Measurements from ENCODE around the gene NSMF.
A peak's percentile ranks its signal among the peaks of the same experiment; 100 is the strongest.

Gene NSMF

DNA sequence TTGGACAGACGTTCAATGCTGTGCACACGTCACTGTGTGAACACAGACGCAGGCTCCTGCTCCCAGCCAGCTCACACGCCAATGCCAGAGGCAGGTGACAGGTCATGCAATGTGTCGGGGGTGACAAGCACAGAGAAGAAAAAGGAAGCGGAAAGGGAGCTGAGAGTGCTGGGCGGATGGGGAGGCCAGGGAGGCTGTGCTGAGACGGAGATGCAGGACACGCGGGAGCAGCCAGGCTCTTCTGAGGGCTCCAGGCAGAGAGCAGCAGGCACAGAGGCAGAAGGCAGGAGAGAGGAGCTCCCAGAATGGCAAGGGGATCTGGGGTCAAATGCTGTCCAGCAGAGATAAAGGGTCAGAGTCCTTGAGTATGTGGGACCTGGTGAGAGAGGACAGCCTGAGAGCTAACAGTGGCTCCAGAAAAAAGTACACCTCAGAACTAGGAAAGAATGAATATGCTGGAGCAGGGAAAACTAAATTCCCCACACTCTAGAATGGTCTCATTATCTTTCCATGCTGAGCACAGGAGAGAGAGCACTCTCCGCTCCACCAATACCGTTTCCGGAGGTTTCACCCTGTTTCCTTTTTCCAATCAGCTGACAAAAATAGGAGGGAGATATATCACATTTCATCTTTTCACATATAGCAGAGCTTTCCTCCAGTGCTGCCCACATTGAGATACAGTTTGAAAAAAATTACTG lies 32.8 kb upstream of the NSMF start:
- no peak for DNase-seq

DNA sequence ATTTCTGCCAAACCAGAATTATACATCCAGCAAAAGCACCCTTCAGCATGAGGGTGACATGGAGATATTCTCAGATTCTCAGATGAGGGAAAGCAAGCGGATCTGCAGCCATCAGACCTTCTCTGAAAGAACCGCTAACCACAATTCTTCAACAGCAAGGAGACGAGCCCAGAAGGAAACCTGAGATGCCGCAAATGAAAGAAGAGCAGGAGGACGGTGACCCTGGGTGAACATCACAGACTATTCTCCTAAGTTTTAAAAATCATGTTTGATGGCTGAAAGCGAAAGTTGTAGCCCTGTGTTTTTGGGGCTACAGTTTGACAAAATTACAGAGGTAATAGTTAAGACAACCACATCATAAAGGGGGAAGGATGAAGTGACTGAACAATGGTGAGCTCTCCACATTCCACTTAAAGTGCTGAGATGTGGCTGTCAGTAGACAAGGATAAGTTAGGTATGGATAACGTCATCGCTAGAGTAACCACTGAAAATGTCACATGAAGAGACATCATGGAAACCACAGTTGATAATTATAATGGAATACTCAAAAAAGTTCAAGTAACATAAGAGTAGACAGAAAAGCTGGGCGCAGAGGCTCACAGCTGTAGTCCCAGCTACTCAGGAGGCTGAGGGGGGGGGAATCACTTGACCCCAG lies 31.5 kb upstream of the NSMF start:
- no peak for DNase-seq

DNA sequence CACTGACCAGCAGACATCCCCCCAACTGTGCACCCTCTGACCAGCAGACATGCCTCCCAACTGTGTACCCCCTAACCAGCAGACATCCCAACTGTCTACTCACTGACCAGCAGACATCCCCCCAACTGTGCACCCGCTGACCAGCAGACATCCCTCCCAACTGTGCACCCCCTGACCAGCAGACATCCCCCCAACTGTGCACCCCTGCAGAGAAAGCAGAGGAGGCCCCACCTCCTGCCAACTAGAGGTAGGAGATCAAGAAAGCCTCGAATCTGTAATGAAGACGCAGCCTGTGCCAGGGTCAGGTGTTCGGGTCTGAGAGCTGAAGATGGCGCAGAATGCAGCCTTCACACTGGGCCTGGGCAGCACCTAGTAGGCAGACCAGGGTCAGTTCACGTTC lies 29.8 kb upstream of the NSMF start:
- DNase-seq, result no peak

DNA sequence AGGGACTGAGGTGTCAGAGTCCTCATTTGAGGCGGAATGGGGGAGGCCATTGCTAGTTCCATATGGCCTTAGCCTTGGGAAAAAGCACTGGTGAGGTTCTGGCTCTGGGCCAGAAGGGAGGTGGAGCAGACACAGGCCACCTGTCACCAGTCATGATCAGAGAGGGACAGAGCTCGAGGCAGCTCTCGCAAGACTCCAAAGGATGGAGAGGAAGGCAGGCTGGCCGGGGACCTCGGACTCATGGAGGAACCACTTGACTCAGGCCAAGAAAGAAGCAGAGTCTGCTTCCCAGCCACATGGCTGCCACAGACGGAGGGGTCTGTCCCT lies 29.2 kb upstream of the NSMF start:
- DNase-seq, result no peak

DNA sequence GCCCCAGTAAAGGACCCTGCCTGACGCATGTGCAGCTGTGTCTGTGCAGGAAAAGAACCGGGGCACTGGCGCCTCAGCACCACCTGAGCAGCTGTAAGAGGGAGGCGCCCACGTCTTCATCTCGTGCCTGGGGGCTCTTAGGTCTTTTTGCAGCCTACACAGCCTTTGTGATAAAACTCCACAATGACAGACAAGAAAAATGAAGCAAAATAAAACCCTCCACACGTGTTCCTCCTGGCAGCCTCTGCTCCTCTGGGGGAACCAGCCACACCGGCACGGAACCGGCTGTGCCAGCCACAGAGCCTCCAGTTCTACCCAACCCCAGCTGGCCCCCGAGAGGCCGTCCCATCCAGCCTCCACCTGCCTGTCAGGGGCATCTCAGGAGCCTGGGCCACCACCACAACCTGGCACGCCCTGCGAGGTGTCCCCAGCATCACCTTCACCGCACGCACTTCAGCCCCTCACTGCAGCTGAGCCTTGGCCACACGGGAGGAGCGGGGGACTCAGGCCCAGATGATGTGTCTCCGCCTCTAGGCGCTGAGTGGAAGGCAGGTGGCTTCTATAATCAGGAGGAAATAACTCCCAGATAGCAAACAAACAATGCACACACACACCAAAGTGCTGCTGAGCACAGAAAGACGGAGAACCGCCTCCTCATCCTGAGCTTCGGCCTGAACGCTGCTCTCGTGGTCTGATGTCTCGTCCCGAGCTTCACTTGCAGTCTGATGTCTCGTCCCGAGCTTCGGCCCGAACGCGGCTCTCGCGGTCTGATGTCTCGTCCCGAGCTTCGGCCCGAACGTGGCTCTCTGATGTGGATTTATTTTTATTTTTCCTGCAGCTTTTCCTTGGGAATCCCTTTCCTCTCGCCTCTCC lies 28.6 kb upstream of the NSMF start:
- DNase-seq, result no peak

DNA sequence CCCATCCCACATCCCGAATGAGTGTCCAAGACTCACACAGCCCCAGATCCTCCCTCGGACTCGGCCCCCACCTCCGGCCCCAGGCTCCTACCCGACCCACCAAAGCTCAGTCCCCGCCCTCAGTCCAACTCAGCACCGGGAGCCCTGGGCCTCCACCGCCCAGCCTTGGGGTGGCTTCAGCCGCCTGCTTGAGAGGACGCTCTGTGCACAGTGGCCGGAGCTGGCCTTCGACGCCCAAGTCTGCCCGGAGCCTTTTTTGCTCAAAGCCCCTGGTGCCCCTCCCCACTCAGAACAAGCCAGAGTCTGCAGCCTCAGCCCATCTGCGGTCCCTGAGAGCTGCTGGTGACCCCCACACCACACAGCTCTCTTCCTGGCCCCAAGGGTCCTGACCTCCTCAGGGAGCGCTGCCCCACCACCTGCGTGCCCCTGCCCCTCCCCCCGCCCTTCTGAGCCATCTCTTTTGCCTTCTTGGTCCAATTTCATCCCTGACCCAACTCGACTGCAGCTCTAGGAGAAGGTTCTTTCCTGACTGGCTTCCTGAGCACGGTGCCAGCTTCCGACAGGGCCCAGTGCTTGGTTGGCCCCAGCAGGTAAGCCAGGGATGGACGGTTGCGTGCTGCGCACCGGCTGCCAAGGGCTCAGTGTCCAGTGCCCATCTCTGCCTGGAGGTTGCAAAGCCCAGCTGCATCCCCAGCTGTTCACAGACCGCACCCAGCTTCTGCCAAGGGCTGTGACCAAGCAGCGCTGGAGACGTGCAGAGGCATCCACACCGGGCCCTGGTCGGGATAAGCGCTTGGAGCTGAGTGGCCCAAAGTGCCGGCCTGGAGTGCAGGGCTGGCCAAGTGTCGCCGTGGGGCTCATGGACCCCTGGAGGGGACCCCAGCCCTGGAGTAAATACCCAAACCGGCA lies 27.7 kb upstream of the NSMF start:
- DNase-seq, result no peak

DNA sequence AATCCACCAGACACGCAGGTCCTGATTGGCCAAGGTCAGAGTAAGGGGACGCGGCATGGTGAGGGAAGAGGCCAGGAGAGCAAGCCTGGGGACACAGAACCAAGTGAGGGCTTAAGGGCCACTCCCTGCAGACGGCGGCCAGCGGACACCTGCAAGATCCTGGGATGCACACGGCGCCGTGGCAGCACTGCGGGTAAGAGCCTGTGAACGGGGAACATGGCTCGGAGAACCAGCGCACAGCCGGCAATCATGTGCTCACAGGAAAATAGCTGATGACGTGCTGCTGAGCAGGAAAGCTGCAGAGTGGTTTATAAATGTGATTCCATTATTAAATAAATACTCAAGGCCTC lies 27.0 kb upstream of the NSMF start:
- DNase-seq, result no peak

DNA sequence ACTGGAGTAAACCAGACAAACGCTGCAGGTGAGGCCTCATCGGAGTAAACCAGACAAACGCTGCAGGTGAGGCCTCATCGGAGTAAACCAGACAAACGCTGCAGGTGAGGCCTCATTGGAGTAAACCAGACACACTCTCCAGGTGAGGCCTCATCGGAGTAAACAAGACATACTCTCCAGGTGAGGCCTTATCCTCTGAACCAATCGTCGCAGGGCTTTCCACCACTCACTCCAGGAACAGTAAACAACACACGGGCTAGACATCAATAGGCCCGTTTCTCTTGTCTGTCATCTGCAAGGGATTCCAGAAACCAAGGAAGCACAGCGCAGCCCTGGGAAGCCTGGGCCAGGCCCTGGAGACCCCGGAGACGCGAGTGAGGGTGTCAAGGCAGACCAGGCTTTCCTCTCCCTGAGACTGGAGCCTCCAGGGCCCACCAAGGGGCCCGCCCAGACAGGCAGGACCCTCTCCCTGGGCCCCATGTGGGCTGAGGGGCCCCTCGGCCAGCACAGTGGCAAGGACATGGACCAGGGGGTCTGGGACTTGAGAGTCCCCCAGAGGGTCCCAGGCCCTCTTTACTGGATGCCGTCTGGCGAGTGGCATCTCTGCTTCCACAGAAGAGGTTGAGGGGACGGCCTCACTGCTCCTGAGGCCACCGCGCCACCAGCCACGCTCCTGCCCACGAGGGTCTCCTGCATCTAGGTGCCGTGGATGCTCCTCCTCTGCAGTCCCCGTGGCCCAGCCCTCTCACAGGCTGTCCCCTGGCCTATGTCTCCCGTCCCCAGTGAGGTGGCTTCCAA lies 26.4 kb upstream of the NSMF start:
- DNase-seq, result no peak

DNA sequence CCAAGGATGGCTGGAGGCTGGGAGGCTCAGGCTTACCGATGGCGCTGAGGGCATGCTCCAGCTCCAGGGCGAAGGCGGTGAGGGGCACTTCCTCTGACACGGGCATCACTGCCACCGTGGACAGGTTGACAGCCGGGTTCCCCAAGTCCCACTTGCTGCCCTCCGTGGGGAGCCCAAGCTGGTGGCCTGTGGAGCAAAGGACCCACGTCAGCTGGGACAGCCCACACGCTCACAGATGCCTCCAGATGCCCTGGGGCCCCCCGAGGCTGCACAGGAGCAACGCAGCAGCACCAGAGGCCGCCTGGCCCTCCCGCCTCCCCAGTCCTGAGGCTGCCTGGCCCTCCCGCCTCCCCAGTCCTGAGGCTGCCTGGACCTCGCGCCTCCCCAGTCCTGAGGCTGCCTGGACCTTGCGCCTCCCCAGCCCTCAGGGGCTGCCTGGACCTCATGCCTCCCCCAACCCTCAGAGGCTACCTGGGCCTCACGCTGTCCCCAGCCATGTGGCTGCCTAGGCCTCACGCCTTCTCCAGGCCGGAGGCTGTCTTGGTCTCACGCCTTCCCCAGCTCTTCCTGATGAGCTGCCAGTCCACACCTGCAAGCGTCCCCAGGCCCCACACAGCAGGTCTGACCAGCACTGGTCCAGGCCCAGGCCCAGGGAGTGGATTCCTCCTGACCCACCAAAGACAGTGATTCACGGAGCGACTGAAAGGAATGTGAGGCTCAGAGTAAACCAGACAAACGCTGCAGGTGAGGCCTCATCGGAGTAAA lies 25.6 kb upstream of the NSMF start:
- no peak for DNase-seq

DNA sequence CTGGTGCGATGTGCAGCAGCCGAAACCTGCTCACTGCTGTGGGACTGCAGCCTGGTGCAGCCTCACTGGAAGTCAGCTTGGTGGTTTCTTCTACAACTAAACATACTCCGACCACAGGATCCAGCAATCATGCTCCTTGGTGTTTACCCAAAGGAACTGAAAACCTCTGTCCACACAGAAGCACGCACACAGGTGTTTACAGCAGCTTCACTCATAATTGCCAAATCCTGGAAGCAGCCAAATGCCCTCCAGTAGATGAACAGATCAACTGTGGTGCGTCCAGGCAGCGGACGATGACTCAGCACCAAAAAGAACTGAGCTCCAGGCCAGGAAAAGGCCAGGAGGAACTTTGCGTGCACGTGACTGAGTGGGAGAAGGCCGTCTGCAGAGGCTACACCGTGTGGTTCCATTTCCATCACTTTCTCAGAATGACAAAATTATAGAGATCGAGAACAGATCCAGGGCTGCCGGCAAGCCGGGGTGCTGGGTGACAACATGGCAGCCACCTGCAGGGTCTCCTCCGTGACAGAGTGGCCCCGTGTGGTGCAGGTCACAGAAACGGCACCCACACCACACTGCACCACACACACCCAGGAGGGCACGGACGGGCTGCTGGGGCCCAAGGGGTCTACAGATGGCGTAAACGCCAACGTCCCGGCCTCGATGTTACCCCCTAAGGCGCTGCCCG lies 23.1 kb upstream of the NSMF start:
- DNase-seq, result peak in 1 of 5 experiments; percentile 15

DNA sequence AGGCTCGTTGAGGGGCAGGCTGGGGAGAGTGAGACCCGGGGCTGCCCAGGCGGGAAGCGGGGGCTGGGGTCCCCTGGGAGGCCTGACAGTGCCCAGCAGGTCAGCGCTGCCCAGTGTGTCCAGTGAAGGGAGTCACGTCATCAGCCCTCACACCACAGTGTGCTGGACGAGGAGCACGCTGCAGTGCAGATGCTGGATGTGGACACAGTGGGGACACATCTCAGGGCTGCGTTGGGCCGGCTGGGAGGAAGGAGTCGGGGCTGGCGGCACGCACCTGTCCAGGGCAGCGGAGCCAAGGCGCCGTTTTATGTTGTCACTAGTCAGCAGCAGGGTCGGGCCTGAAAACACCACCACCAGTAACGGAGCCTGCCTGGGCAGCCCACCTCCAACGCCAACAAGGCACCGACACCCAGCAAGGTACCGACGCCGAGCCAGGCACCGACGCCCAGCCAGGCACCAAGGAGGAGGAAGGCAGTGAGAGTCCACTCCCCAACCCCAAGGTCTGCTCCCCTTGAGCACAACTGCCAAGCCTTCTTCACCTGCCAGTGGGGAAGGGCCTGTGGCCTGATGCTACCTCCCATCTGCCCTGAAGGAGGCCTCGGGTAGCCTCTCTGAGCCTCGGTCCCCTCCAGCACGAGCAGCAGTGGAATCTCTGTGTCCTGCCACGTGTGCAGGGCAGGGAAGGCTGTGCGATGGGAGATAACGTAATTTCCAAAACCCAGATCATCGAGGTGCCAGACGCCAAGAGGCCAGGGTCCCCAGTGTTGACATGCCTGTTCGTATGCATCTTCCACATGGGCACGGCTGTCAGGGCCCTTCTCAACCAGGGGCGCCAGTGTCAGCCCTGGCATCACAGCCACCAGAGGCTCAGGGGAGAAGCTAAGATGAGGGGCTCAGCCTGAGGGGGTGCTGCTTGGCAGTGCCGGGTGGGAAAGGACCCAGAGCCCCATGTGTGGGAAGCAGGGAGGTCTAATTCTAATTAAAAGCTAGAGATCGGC lies 21.9 kb upstream of the NSMF start:
- no peak for DNase-seq

DNA sequence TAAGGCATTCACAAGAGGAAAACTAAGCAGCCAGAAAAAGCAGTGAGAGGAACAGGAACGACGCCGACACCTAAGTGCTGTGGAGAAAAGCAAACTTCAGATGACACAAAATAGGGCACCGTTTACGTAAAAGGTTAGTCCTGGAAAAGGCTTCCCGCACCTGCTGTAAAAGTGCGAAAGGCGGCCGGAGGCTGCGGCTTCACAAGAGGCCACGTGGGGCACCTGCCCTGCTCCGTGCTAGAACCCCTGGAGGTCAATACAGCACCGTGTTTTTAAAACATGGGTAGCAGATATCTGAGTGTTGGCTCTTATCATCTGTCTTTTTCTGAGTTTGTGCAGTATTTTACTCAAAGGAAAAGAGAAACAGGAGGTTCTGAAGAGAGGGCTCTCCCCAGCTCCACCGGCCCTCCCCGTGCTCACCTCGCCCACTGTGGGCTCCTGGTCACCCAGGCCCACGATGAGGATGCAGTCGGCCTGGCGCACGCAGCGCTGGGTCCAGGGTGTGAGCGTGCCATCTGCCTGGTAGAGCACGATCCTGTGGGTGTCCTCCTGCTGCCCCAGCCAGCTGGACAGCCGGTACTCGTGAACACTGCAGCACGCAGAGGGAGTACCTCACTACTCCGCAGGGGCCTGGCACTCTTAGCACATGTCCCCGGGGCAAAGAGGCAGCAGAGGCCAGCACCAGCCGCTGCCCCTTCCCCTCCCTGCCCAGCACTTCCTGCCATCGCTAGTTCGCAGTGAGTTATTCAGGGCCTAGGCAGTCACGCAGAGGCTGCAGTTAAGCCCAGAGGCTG lies 21.0 kb upstream of the NSMF start:
- no peak for DNase-seq

DNA sequence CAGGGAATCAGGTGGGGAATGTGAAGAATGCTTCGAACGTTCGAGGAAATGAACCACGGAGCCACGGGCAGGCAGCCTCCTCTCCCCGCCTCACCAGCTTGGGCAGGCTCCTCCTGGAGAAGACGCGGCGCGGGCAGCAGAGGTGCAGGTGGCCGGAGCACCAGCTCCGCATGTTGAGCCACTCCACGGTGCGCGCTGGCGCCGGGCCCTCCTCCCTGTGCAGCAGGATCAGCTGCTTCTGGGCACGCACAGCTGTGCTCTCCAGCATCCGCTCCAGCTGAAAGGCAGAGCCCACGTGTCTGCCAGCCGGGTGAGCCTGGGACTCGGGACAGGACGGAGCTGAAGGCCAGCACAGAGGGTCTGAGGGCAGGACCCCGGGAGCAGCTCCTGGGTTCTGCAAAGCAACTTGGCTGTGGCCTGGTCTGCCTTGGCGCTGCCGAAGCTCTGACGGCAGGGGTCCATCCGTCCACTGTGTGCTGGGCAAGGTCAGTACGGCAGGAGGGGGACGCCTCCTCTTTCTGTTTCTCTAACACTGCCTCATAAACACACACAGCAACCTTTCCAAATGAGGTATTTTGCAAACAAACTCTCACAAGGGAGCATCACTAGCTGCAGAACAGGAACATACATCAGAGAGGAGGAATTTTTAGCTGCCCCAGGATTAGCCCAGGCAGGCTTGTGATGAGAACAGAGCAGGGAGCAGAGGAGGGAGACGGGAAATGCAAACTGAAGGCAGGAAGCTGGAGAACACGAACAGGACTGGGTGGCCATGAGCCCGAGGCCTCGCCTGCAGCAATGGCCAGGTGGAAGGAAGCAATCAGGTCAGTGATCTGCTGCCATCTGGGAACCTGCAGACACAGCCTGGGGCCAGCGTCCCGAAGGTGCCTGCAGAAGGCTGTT lies 20.1 kb upstream of the NSMF start:
- DNase-seq, result no peak

DNA sequence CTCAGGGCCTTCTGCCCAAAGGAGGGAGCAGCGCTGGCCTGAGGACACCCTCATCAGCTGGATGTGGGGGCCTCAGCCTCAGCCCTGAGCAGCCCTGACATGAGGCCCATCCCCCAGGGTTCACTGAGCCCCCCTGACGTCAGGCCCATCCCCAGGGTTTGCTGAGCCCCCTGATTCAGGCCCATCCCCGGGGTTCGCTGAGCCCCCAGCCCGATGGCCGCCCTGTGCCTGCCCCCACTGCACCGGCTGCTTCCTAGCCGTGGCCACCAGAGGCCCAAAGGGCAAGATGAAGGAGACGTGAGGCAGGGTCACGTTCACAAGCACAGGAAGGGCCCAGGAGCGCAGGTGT lies 19.5 kb upstream of the NSMF start:
- no peak for DNase-seq

DNA sequence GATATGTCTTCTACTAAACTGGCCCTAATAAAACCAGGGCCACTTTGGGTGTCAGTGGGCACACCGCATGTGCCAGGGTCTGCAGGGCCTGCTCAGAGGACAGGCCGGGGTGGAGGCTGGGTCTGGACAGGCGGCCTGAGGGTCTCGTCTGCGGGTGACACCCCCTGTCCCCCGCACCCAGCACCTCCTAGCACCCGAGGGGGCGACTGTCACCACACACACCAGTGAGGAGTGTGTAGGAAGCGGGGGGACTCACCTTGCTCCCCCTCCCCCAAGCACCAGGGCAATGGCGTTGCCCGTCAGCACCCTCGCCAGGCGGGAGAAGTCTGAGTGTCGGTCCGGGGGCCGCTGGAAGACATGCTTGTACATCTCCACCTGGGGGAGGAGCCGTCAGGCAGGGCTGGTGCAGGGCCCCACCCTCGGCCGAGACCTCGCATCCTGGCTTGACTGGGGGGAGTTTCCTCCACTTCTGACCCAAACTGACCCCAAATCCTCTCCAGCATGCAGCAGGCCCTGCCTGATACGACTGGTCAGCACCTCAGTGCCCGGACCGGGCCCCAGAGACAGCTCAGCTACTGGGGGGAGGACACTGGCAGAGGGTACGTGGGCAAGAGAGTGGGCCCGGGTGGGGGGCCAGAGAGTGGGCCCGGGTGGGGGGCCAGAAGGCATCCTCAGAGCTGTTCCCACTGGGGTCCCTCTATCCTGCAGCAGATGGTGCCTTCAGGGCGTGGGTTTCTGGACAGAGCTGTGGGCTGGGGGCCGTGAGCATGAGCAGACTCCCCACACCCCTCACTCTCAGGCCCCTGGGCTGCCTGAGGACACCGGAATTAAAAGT lies 18.9 kb upstream of the NSMF start:
- DNase-seq, result no peak

DNA sequence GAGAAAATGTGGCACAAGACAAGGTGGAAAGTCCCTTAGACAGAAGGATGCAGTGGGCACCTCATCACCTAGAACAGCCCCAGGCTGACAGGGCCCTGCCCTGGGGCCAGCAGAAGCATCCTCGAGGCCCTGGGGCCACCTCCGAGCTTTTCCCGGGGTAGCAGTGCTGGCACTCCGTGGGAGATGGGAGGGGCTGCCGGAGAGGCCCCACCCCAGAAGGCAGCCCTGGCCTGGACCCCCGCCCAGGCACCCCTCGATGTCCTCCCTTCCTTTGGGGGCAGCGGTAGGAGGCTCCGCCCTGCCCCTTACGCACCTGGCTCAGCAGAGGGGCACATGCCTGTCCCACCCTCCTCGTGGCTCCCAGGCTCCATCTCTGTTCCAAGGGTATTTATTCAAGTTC lies 17.7 kb upstream of the NSMF start:
- no peak for DNase-seq

DNA sequence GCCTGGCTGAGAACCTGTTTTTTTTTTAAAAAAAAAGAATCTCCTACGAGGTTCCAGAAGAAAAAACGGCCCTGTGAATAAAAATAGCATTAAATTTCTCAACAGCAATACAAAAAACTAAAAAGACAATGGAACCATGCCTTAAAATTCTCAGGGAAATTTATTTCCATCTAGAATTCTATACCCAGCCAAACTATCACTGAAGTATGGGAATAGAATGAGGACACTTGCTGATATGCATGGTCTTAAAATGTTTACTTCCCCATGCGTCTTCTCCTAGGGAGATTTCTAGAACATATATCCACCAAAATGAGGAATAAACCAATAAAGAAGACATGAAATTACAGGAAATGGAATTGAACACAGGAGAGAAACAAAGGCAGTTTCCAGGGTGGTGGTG lies 16.5 kb upstream of the NSMF start:
- no peak for DNase-seq

Data from T-helper 2 cell (primary cell).